ENCODE results near the gene CD69.
A peak's percentile ranks its signal among the peaks of the same experiment; 100 is the strongest.
"Not testable (repeated sequence)": the region's sequence is repeated elsewhere in the genome, so short reads cannot be mapped to it uniquely, and the experiment has no call there.

CD69 gene

DNA sequence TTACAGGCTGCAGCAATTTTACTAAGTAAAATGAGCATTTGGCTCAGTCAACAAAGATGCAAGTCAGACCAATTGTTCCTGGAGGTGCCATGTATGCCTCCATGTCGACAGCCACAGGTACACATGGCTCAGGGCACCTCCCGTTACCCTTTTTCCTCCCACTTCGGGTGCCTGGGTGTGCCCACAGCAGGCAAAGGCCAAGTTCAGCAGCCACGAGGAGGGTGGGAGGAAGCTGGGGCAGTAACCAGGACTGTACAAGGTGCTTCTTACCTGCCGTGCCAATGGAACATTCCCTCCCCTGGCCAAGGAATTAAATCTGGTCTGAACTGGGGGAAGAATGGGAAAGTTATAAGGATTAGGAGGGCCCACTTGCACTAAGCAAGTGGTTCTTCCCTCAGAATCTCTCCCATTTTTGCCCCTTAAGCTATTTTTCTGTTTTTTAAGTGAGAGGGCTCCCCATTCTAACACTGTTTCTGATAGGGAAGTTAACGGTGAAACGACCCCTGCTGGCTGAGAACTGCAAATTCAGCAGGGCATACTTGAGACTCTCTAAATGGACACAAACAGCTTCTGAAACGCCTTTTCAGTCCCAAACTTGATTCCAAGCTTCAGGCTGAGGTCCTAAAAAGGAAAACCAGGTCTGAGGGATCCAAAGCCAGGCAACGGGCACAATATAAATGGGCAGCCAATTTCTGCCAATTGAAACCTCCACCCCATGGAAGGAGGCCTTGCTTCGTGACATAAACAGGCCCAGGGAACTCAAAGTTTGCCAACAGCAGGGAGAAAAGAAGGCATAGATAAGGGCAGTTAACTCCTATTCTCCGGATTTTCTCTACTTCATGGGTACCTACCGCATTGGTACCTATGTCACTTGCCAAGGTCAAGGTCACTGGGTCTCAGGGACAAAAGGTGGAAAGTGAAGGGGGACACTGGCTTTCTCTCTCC lies 52.6 kb downstream of the CD69 start:
- peak; percentile 26 for DNase-seq (ENCODE audit: extremely low read depth, low read depth)
- H3K4me3 ChIP-seq (replicated peaks; ENCODE audit: low read depth, low read length), result no peak overlapping the region

DNA sequence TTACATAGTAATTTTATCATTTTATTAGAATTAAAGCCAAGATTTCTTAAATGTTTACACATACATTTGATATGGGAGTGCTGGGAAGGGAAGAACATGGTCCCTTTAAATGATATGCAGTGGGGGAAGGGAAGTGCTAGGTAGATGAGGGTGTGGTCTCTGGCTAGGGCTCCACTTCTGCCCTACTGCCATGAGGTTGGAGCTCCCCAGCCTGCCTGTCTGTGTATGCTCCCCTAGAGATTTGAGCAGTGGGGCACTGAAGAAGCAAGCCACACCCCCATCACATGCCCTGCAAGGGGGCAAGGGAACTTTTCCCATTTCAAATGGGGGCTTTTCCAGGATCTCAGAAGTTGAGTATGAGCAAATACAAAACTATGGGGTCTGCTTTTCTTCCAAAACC lies 53.3 kb downstream of the CD69 start:
- TF ChIP-seq, protein P1, sequence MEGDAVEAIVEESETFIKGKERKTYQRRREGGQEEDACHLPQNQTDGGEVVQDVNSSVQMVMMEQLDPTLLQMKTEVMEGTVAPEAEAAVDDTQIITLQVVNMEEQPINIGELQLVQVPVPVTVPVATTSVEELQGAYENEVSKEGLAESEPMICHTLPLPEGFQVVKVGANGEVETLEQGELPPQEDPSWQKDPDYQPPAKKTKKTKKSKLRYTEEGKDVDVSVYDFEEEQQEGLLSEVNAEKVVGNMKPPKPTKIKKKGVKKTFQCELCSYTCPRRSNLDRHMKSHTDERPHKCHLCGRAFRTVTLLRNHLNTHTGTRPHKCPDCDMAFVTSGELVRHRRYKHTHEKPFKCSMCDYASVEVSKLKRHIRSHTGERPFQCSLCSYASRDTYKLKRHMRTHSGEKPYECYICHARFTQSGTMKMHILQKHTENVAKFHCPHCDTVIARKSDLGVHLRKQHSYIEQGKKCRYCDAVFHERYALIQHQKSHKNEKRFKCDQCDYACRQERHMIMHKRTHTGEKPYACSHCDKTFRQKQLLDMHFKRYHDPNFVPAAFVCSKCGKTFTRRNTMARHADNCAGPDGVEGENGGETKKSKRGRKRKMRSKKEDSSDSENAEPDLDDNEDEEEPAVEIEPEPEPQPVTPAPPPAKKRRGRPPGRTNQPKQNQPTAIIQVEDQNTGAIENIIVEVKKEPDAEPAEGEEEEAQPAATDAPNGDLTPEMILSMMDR (IDR thresholded peaks at IDR 0.05; ENCODE audit: low read depth, low read length, missing control alignments), result no peak
- no peak for DNase-seq (ENCODE audit: extremely low read depth, low read depth)
- H3K4me3 ChIP-seq (replicated peaks; ENCODE audit: low read depth, low read length), result no peak overlapping the region

More for the DNA sequence above, 52.6 kb downstream of the CD69 start:
- TF ChIP-seq, protein P1 (IDR thresholded peaks at IDR 0.05; ENCODE audit: low read depth, low read length, missing control alignments), result peak; percentile 83

DNA sequence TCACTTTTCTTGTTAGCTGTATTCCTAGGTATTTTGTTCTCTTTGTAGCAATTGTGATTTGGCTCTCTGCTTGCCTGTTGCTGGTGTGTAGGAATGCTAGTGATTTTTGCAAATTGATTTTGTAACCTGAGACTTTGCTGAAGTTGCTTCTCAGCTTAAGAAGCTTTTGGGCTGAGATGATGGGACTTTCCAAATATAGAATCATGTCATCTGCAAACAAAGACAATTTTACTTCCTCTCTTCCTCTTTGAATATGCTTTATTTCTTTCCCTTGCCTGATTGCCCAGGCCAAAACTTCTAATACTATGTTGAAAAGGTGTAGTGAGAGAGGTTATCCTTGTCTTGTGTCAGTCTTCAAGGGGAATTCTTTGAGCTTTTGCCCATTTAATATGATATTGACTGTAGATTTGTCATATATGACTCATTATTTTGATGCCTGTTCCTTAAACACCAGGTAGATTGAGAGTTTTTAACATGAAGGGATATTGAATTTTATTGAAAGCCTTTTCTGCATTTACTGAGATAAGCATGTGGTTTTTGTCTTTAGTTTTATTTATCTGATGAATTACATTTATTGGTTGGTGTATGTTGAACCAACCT lies 54.5 kb downstream of the CD69 start:
- H3K4me3 ChIP-seq (replicated peaks; ENCODE audit: low read depth, low read length), result no peak overlapping the region
- TF ChIP-seq, protein P1 (IDR thresholded peaks at IDR 0.05; ENCODE audit: low read depth, low read length, missing control alignments), result no peak
- no peak for DNase-seq (ENCODE audit: extremely low read depth, low read depth)

DNA sequence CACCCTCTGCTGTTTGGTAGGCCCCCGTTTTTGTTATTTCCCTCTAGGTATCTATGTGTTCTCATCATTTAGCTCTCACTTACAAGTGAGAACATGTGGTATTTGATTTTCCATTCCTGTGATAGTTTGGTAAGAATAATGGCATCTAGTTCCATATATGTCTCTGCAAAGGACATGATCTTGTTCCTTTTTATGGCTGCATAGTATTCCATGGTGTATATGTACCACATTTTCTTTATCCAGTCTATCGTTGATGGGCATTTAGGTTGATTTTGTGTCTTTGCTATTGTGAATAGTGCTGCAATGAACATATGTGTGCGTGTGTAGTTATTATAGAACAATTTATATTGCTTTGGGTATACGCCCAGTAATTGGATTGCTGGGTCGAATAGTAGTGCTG lies 56.1 kb downstream of the CD69 start:
- DNase-seq (ENCODE audit: extremely low read depth, low read depth); H3K4me3 ChIP-seq (replicated peaks; ENCODE audit: low read depth, low read length): not testable (repeated sequence)

Data from HFF-Myc (cell line).